ENCODE results near the gene CYP4F8. TPM values are rescaled to one million over a fixed set of nuclear protein-coding genes. Genes with fewer than 3 reads are reported as not detected.

CYP4F8 gene
- total and polyA plus RNA-seq, 9 of the 15 experiments (the other 6 are each of a cell fraction or from before 2014, with no cell fraction given): not detected

GRCh38 chr19:15584541-15585115 lies 30.4 kb upstream of the CYP4F8 start (continued):
- TF ChIP-seq ADNP (tag; IDR thresholded peaks at IDR 0.05): no peak
- TF ChIP-seq EP400 (IDR thresholded peaks at IDR 0.05): no peak
- TF ChIP-seq PKNOX1 (IDR thresholded peaks at IDR 0.05): no peak
- TF ChIP-seq CLOCK (CRISPR knock-in tag; IDR thresholded peaks at IDR 0.05; ENCODE audit: borderline replicate concordance): no peak
- TF ChIP-seq SMC3 (conservative IDR thresholded peaks at IDR 0.05; ENCODE audit: insufficient read depth, low read depth, low read length): peak; percentile 84
- peak; percentile 37; the same call in 1 of the 2 replicates for TF ChIP-seq JUND (IDR thresholded peaks at IDR 0.05; ENCODE audit: borderline replicate concordance, low read depth, low read length)
- no peak; the same call in 2 of the 3 replicates for TF ChIP-seq JUND (tag; IDR thresholded peaks at IDR 0.05; ENCODE audit: borderline replicate concordance, low read depth, low read length)
- TF ChIP-seq ZFP36 (IDR thresholded peaks at IDR 0.05; ENCODE audit: low read depth, low read length, partially characterized antibody): peak; percentile 68
- peak; percentile 65 for TF ChIP-seq RBM25 (IDR thresholded peaks at IDR 0.05; ENCODE audit: low read depth, low read length, severe bottlenecking)
- no peak for TF ChIP-seq MCM2 (IDR thresholded peaks at IDR 0.05; ENCODE audit: low read depth)
- no peak for TF ChIP-seq SREBF2 (CRISPR knock-in tag; IDR thresholded peaks at IDR 0.05)
- no peak for TF ChIP-seq BRD4 (IDR thresholded peaks at IDR 0.05)
- TF ChIP-seq, protein P1, sequence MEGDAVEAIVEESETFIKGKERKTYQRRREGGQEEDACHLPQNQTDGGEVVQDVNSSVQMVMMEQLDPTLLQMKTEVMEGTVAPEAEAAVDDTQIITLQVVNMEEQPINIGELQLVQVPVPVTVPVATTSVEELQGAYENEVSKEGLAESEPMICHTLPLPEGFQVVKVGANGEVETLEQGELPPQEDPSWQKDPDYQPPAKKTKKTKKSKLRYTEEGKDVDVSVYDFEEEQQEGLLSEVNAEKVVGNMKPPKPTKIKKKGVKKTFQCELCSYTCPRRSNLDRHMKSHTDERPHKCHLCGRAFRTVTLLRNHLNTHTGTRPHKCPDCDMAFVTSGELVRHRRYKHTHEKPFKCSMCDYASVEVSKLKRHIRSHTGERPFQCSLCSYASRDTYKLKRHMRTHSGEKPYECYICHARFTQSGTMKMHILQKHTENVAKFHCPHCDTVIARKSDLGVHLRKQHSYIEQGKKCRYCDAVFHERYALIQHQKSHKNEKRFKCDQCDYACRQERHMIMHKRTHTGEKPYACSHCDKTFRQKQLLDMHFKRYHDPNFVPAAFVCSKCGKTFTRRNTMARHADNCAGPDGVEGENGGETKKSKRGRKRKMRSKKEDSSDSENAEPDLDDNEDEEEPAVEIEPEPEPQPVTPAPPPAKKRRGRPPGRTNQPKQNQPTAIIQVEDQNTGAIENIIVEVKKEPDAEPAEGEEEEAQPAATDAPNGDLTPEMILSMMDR (IDR thresholded peaks at IDR 0.05 in 2 of 3, conservative IDR thresholded peaks at IDR 0.05 in 1 of 3; ENCODE audit: insufficient read depth in 2 of 3, low read depth in 1 of 3, low read length in 3 of 3): peak; percentile 92 to 99 (median 98)
- no peak for TF ChIP-seq JUN (IDR thresholded peaks at IDR 0.05; ENCODE audit: borderline replicate concordance, low read depth, low read length)
- TF ChIP-seq JUN (CRISPR knock-in tag; IDR thresholded peaks at IDR 0.05; ENCODE audit: borderline replicate concordance): no peak
- TF ChIP-seq NFXL1 (CRISPR knock-in tag; IDR thresholded peaks at IDR 0.05): no peak
- TF ChIP-seq KLF10 (CRISPR knock-in tag; IDR thresholded peaks at IDR 0.05): no peak
- 0 out of 2 replicates have a peak, but pooled peaks have one; percentile 51 for TF ChIP-seq CBX1 (IDR thresholded peaks at IDR 0.05; ENCODE audit: low read depth)
- TF ChIP-seq SP2 (IDR thresholded peaks at IDR 0.05; ENCODE audit: extremely low read depth, low read depth, low read length, poor library complexity, severe bottlenecking): no peak
- no peak for TF ChIP-seq DNMT1 (IDR thresholded peaks at IDR 0.05)
- TF ChIP-seq SMARCA4 (IDR thresholded peaks at IDR 0.05): no peak
- no peak for TF ChIP-seq HOXB6 (CRISPR knock-in tag; IDR thresholded peaks at IDR 0.05; ENCODE audit: borderline replicate concordance)
